ENCODE measurements around the gene FAM83F.

DNA sequence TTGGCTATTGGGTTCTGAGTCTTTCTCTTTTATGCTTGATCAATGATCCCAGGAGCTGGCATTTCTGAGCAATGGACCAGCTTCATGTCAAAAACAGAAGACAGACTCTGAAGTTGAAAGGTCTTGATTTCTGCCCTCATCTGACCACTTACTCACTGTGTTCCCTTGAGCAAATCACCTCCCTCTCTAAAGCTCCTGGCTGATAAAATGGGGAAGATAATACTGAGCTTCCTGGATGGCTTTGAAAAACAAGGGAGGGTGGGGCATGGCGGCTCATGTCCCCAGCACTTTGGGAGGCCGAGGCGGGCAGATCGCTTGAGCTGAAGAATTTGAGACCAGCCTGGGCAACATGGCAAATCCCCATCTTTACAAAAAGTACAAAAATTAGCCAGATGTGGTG, 6.4 kb downstream of the FAM83F start:
- TF ChIP-seq ZFP3 (CRISPR knock-in tag; IDR thresholded peaks at IDR 0.05): no peak
- TF ChIP-seq ARNTL (CRISPR knock-in tag; IDR thresholded peaks at IDR 0.05; ENCODE audit: borderline replicate concordance, low read depth): no peak
- no peak for TF ChIP-seq ZFP30 (CRISPR knock-in tag; IDR thresholded peaks at IDR 0.05)
- no peak for TF ChIP-seq RARB (CRISPR knock-in tag; IDR thresholded peaks at IDR 0.05)
- no peak for TF ChIP-seq BACH2 (CRISPR knock-in tag; IDR thresholded peaks at IDR 0.05; ENCODE audit: borderline replicate concordance)
- no peak for TF ChIP-seq ZNF70 (CRISPR knock-in tag; IDR thresholded peaks at IDR 0.05)
- TF ChIP-seq TOX (CRISPR knock-in tag; IDR thresholded peaks at IDR 0.05; ENCODE audit: borderline replicate concordance): no peak
- no peak for TF ChIP-seq ISL1 (CRISPR knock-in tag; IDR thresholded peaks at IDR 0.05)
- TF ChIP-seq CSDC2 (CRISPR knock-in tag; IDR thresholded peaks at IDR 0.05): no peak
- TF ChIP-seq SNAI2 (CRISPR knock-in tag; IDR thresholded peaks at IDR 0.05): no peak
- TF ChIP-seq ZC3H10 (CRISPR knock-in tag; IDR thresholded peaks at IDR 0.05): no peak
- TF ChIP-seq GLIS3 (CRISPR knock-in tag; IDR thresholded peaks at IDR 0.05): no peak
